ENCODE data around the gene TAF10.

GRCh38 chr11:6569706-6570105 lies 42.3 kb downstream of the TAF10 start:
- TF ChIP-seq EZH2 (IDR thresholded peaks at IDR 0.05) (no peak), POLR2AphosphoS5 (IDR thresholded peaks at IDR 0.05; ENCODE audit: borderline replicate concordance, low read depth, low read length) (no peak), FOXP2 (optimal IDR thresholded peaks at IDR 0.05; ENCODE audit: control extremely low read depth, extremely low read length, insufficient read depth) (no peak)
